ENCODE results near the gene RAE1. TPM values are rescaled to one million over a fixed set of nuclear protein-coding genes. Genes with fewer than 3 reads are reported as not detected.

Gene RAE1
- total RNA-seq, 1 donor: 24.6 TPM

- H3K4me3 ChIP-seq (ENCODE audit: insufficient read depth, low read length): no peak overlapping the region
- no peaks in the 10 kb centered on the region for H3K36me3 ChIP-seq (ENCODE audit: insufficient read depth, low read length)
- H3K4me1 ChIP-seq (ENCODE audit: insufficient read depth, low read length): no peaks in the 10 kb centered on the region
- H3K79me2 ChIP-seq (ENCODE audit: insufficient read depth, low read length): no peaks in the 10 kb centered on the region
- no peak for TF ChIP-seq CTCF (IDR thresholded peaks at IDR 0.05; ENCODE audit: extremely low read depth, low read depth, low read length)
- no peaks in the 10 kb centered on the region for H4K20me1 ChIP-seq (ENCODE audit: insufficient read depth, low read length)
- no peak overlapping the region for H3K4me2 ChIP-seq (ENCODE audit: insufficient read depth, low read length)
- H2AFZ ChIP-seq (ENCODE audit: low read length): no peak overlapping the region
- H3K27me3 ChIP-seq (ENCODE audit: insufficient read depth, low read length): no peaks in the 10 kb centered on the region
- no peak overlapping the region for H3K27ac ChIP-seq (ENCODE audit: low read depth, low read length)
- DNase-seq (ENCODE audit: insufficient read length, low spot score, missing footprints): no peak
- no peaks in the 10 kb centered on the region for H3K9me3 ChIP-seq (ENCODE audit: low read depth, low read length)
Observed at GRCh38 chr20:57408536-57409233, 57.6 kb downstream of the RAE1 start.

- no peaks in the 10 kb centered on the region for H3K79me2 ChIP-seq (ENCODE audit: insufficient read depth, low read length)
- H2AFZ ChIP-seq (ENCODE audit: low read length): no peak overlapping the region
- no peaks in the 10 kb centered on the region for H4K20me1 ChIP-seq (ENCODE audit: insufficient read depth, low read length)
- no peaks in the 10 kb centered on the region for H3K9me3 ChIP-seq (ENCODE audit: low read depth, low read length)
- no peak for DNase-seq (ENCODE audit: insufficient read length, low spot score, missing footprints)
- no peaks in the 10 kb centered on the region for H3K27me3 ChIP-seq (ENCODE audit: insufficient read depth, low read length)
- no peak for TF ChIP-seq CTCF (IDR thresholded peaks at IDR 0.05; ENCODE audit: extremely low read depth, low read depth, low read length)
- H3K27ac ChIP-seq (ENCODE audit: low read depth, low read length): no peak overlapping the region
- H3K4me1 ChIP-seq (ENCODE audit: insufficient read depth, low read length): no peaks in the 10 kb centered on the region
- H3K4me2 ChIP-seq (ENCODE audit: insufficient read depth, low read length): no peak overlapping the region
- no peak overlapping the region for H3K4me3 ChIP-seq (ENCODE audit: insufficient read depth, low read length)
- no peaks in the 10 kb centered on the region for H3K36me3 ChIP-seq (ENCODE audit: insufficient read depth, low read length)
Observed at GRCh38 chr20:57409316-57409671, 58.2 kb downstream of the RAE1 start.

GRCh38 chr20:57409672-57410397 is 58.8 kb downstream of the RAE1 start:
- no peak overlapping the region for H3K4me2 ChIP-seq (ENCODE audit: insufficient read depth, low read length)
- no peaks in the 10 kb centered on the region for H3K27me3 ChIP-seq (ENCODE audit: insufficient read depth, low read length)
- no peaks in the 10 kb centered on the region for H3K4me1 ChIP-seq (ENCODE audit: insufficient read depth, low read length)
- TF ChIP-seq CTCF (IDR thresholded peaks at IDR 0.05; ENCODE audit: extremely low read depth, low read depth, low read length): no peak
- no peaks in the 10 kb centered on the region for H3K36me3 ChIP-seq (ENCODE audit: insufficient read depth, low read length)
- H4K20me1 ChIP-seq (ENCODE audit: insufficient read depth, low read length): no peaks in the 10 kb centered on the region
- no peak for DNase-seq (ENCODE audit: insufficient read length, low spot score, missing footprints)
- H3K27ac ChIP-seq (ENCODE audit: low read depth, low read length): no peak overlapping the region
- H3K9me3 ChIP-seq (ENCODE audit: low read depth, low read length): no peaks in the 10 kb centered on the region
- H3K4me3 ChIP-seq (ENCODE audit: insufficient read depth, low read length): no peak overlapping the region
- H2AFZ ChIP-seq (ENCODE audit: low read length): no peak overlapping the region
- H3K79me2 ChIP-seq (ENCODE audit: insufficient read depth, low read length): no peaks in the 10 kb centered on the region

GRCh38 chr20:57410398-57410920 is 59.4 kb downstream of the RAE1 start:
- DNase-seq (ENCODE audit: insufficient read length, low spot score, missing footprints): no peak
- no peaks in the 10 kb centered on the region for H3K4me1 ChIP-seq (ENCODE audit: insufficient read depth, low read length)
- H3K9me3 ChIP-seq (ENCODE audit: low read depth, low read length): no peaks in the 10 kb centered on the region
- H3K27ac ChIP-seq (ENCODE audit: low read depth, low read length): no peak overlapping the region
- H3K4me2 ChIP-seq (ENCODE audit: insufficient read depth, low read length): no peak overlapping the region
- no peak overlapping the region for H2AFZ ChIP-seq (ENCODE audit: low read length)
- TF ChIP-seq CTCF (IDR thresholded peaks at IDR 0.05; ENCODE audit: extremely low read depth, low read depth, low read length): no peak
- no peak overlapping the region for H3K4me3 ChIP-seq (ENCODE audit: insufficient read depth, low read length)
- H3K27me3 ChIP-seq (ENCODE audit: insufficient read depth, low read length): no peaks in the 10 kb centered on the region
- H3K79me2 ChIP-seq (ENCODE audit: insufficient read depth, low read length): no peaks in the 10 kb centered on the region
- H4K20me1 ChIP-seq (ENCODE audit: insufficient read depth, low read length): no peaks in the 10 kb centered on the region
- H3K36me3 ChIP-seq (ENCODE audit: insufficient read depth, low read length): no peaks in the 10 kb centered on the region

Measured in osteoblast (primary cell).